ENCODE results near the gene ZFR2. TPM values are rescaled to one million over a fixed set of nuclear protein-coding genes. Genes with fewer than 3 reads are reported as not detected.

ZFR2 gene
- total RNA-seq, 4 donors from 2014 or later: 0.13 TPM; not detected in 3

GRCh38 chr19:3814648-3815047 lies 54.2 kb downstream of the ZFR2 start:
- DNase-seq (ENCODE audit: low spot score in 2 of 2): no peak
- WGBS, 2 donors: 95 to 96% methylated on average over 4 of the region's 4 CpGs
- intact Hi-C loops (cut with DNase I; ENCODE audit: low total_unique reads): no loop called here

GRCh38 chr19:3813473-3814392 lies 55.1 kb downstream of the ZFR2 start:
- TF ChIP-seq POLR2A (IDR thresholded peaks at IDR 0.05) (no peak), CTCF (IDR thresholded peaks at IDR 0.05) (no peak)
- no peak overlapping the region for H3K4me3 ChIP-seq (ENCODE audit: low read depth, poor library complexity, severe bottlenecking)
- intact Hi-C loops (cut with DNase I; ENCODE audit: low total_unique reads): no loop called here
- WGBS, 2 donors: 83 to 87% methylated on average over 22 of the region's 22 CpGs
- no peak for DNase-seq (ENCODE audit: low spot score in 2 of 2)

More at GRCh38 chr19:3814648-3815047, 54.2 kb downstream of the ZFR2 start:
- no peak for TF ChIP-seq CTCF (IDR thresholded peaks at IDR 0.05)
- H3K4me3 ChIP-seq (ENCODE audit: low read depth, poor library complexity, severe bottlenecking): no peak overlapping the region

- intact Hi-C loops (cut with DNase I; ENCODE audit: low total_unique reads): no loop called here
- no peak for DNase-seq (ENCODE audit: low spot score in 2 of 2)
- H3K4me3 ChIP-seq (ENCODE audit: low read depth, poor library complexity, severe bottlenecking): no peak overlapping the region
- TF ChIP-seq CTCF (IDR thresholded peaks at IDR 0.05) (no peak), POLR2A (IDR thresholded peaks at IDR 0.05) (no peak)
- 73 to 89% methylated on average over 33 of the region's 38 CpGs for WGBS, 2 donors
Measured at GRCh38 chr19:3810708-3811355, 58.0 kb downstream of the ZFR2 start.

- intact Hi-C loops (cut with DNase I; ENCODE audit: low total_unique reads): no loop called here
- no peak overlapping the region for H3K4me3 ChIP-seq (ENCODE audit: low read depth, poor library complexity, severe bottlenecking)
- no peak for TF ChIP-seq POLR2A (IDR thresholded peaks at IDR 0.05)
- no peak for TF ChIP-seq CTCF (IDR thresholded peaks at IDR 0.05)
- no peak for DNase-seq (ENCODE audit: low spot score in 2 of 2)
- 80 to 87% methylated on average over 14 to 25 of the region's 26 CpGs for WGBS, 2 donors
Measured at GRCh38 chr19:3809881-3810707, 58.7 kb downstream of the ZFR2 start.

GRCh38 chr19:3808420-3809143 lies 60.3 kb downstream of the ZFR2 start:
- H3K4me3 ChIP-seq (ENCODE audit: low read depth, poor library complexity, severe bottlenecking): no peak overlapping the region
- TF ChIP-seq CTCF (IDR thresholded peaks at IDR 0.05) (no peak), POLR2A (IDR thresholded peaks at IDR 0.05) (no peak)
- no peak for DNase-seq (ENCODE audit: low spot score in 2 of 2)
- intact Hi-C loops (cut with DNase I; ENCODE audit: low total_unique reads): no loop called here
- 59 to 79% methylated on average over 23 to 31 of the region's 33 CpGs for WGBS, 2 donors

All from lower leg skin (tissue), 4 donors.